ENCODE results near the gene CCDC92B.

The CCDC92B gene

DNA sequence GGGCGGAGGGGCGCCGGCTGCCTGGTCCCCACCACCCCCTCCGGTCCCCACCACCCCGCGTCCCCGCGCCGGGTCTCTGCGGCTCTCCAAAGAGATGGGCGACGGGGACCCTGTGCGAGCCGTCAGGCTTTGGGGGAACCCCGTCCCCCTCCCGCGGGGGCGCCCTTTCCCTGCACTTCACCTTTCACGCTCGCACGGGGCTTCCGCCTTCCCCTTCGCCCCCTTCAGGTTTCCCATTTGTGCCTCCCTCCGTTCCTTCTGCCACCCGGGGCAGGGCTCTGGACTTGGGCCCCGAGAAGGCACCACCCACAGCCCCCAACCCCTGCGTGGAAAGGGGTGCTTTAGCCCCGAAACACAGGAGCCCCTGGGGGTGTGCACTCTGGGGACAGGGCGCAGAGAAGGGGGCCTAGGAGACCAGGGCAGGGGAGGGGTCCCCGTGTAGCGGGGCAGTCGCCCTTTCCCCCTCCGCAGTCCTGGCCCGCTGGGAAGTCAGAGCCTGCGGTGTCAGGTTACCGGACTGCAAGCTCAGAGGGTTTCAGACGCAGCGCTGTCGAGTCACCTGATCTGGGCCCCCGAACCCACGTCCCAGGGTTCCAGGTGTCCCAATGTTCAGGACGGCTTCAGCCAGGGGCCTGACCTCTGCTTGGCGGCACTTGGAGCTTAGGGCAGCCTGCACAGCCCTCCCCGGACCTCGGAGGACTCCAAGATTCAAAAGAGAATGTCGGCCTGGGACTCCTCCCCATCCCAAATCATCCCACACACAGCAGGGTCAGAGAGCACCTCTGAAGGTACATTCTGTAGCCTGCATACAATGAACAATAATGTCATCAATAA, 6.7 kb upstream of the CCDC92B start:
- H3K36me3 ChIP-seq (ENCODE audit: control insufficient read depth in 4 of 4, insufficient read depth in 4 of 4, low read length in 3 of 4) = no peaks in the 10 kb centered on the region
- H3K9me3 ChIP-seq (ENCODE audit: control extremely low read depth in 1 of 5, control insufficient read depth in 4 of 5, insufficient read depth in 2 of 5, low read depth in 1 of 5, low read length in 4 of 5) = no peaks in the 10 kb centered on the region
- WGBS (ENCODE audit: insufficient coverage) = 3% methylated on average over 43 of the region's 46 CpGs
- peaks cover 0 to 64% (median 21%) of the 10 kb centered on the region in 5 experiments for H3K27me3 ChIP-seq (replicated peaks in 2 of 5; ENCODE audit: control insufficient read depth in 4 of 5, insufficient read depth in 5 of 5, low read length in 4 of 5)
- CTCF ChIA-PET = interaction anchor here (1.2 to 1.4 kb wide), 2 partner anchors 22 to 71 kb away, joined by 3 read pairs; no protein-coding TSS in a partner anchor
- DNase-seq = peak in 1 of 3 donors; percentile 24
- H3K27ac ChIP-seq (ENCODE audit: insufficient read depth in 1 of 2, low read depth in 1 of 2, low read length in 2 of 2, poor library complexity in 1 of 2, severe bottlenecking in 2 of 2) = no peak overlapping the region
- H3K4me3 ChIP-seq (ENCODE audit: control insufficient read depth in 1 of 7, extremely low read depth in 1 of 7, insufficient read depth in 4 of 7, low read depth in 2 of 7, low read length in 6 of 7) = peak overlapping the region in 2 of 7 experiments; percentile 14 to 58
- H3K4me1 ChIP-seq (ENCODE audit: control extremely low read depth in 1 of 4, control insufficient read depth in 4 of 4, insufficient read depth in 4 of 4, low read length in 3 of 4) = peaks cover 0 to 11% (median 7%) of the 10 kb centered on the region in 4 experiments
- POLR2A ChIA-PET = interaction anchor here (0.6 kb wide), 1 partner anchor 355 kb away, joined by 3 read pairs; the partner anchor contains the start of gene MNT

DNA sequence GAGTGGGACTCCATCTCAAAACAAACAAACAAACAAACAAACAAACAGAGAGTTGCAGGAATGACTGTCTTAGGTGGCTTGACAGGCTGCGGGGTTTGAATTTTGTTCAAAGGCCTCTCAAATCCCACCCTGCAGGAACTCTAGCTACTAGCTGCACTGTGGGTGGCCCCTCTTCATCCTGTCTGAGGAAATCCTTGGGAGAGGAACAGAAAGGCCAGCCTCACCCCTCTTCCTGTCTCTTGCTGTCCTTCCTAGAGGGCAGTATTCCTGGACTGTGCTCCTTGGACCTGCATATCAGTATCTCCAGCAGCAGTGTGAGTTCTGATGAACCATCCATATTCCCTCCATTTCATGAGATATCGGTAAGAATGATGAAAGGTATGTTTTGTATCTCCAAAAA, 2.0 kb upstream of the CCDC92B start:
- Histone ChIP-seq H3K4me3 (ENCODE audit: control insufficient read depth in 1 of 7, extremely low read depth in 1 of 7, insufficient read depth in 4 of 7, low read depth in 2 of 7, low read length in 6 of 7) (no peak overlapping the region), H3K36me3 (ENCODE audit: control insufficient read depth in 4 of 4, insufficient read depth in 4 of 4, low read length in 3 of 4) (no peaks in the 10 kb centered on the region), H3K27me3 (replicated peaks in 2 of 5; ENCODE audit: control insufficient read depth in 4 of 5, insufficient read depth in 5 of 5, low read length in 4 of 5) (peaks cover 0 to 73% (median 25%) of the 10 kb centered on the region in 5 experiments), H3K4me1 (ENCODE audit: control extremely low read depth in 1 of 4, control insufficient read depth in 4 of 4, insufficient read depth in 4 of 4, low read length in 3 of 4) (peaks cover 0 to 12% (median 7%) of the 10 kb centered on the region in 4 experiments), H3K9me3 (ENCODE audit: control extremely low read depth in 1 of 5, control insufficient read depth in 4 of 5, insufficient read depth in 2 of 5, low read depth in 1 of 5, low read length in 4 of 5) (peaks cover 0 to 3% (median 0%) of the 10 kb centered on the region in 5 experiments), H3K27ac (ENCODE audit: insufficient read depth in 1 of 2, low read depth in 1 of 2, low read length in 2 of 2, poor library complexity in 1 of 2, severe bottlenecking in 2 of 2) (no peak overlapping the region)
- ChIA-PET CTCF (interaction anchor here (0.5 kb wide), 1 partner anchor 23 kb away, joined by 3 read pairs; no protein-coding TSS in a partner anchor), POLR2A (no interaction called here)
- DNase-seq = no peak
- WGBS (ENCODE audit: insufficient coverage) = 100% methylated on average over 2 of the region's 2 CpGs

GRCh38 chr17:2750721-2751120, 1.3 kb upstream of the CCDC92B start:
- ChIA-PET CTCF (no interaction called here), POLR2A (no interaction called here)
- no peak for DNase-seq
- Histone ChIP-seq H3K9me3 (ENCODE audit: control extremely low read depth in 1 of 5, control insufficient read depth in 4 of 5, insufficient read depth in 2 of 5, low read depth in 1 of 5, low read length in 4 of 5) (peaks cover 0 to 3% (median 0%) of the 10 kb centered on the region in 5 experiments), H3K4me3 (ENCODE audit: control insufficient read depth in 1 of 7, extremely low read depth in 1 of 7, insufficient read depth in 4 of 7, low read depth in 2 of 7, low read length in 6 of 7) (no peak overlapping the region), H3K27me3 (replicated peaks in 2 of 5; ENCODE audit: control insufficient read depth in 4 of 5, insufficient read depth in 5 of 5, low read length in 4 of 5) (peaks cover 0 to 73% (median 21%) of the 10 kb centered on the region in 5 experiments), H3K36me3 (ENCODE audit: control insufficient read depth in 4 of 4, insufficient read depth in 4 of 4, low read length in 3 of 4) (no peaks in the 10 kb centered on the region), H3K4me1 (ENCODE audit: control extremely low read depth in 1 of 4, control insufficient read depth in 4 of 4, insufficient read depth in 4 of 4, low read length in 3 of 4) (peaks cover 0 to 6% (median 3%) of the 10 kb centered on the region in 4 experiments), H3K27ac (ENCODE audit: insufficient read depth in 1 of 2, low read depth in 1 of 2, low read length in 2 of 2, poor library complexity in 1 of 2, severe bottlenecking in 2 of 2) (no peak overlapping the region)
- 90% methylated on average over 2 of the region's 2 CpGs for WGBS (ENCODE audit: insufficient coverage)

DNA sequence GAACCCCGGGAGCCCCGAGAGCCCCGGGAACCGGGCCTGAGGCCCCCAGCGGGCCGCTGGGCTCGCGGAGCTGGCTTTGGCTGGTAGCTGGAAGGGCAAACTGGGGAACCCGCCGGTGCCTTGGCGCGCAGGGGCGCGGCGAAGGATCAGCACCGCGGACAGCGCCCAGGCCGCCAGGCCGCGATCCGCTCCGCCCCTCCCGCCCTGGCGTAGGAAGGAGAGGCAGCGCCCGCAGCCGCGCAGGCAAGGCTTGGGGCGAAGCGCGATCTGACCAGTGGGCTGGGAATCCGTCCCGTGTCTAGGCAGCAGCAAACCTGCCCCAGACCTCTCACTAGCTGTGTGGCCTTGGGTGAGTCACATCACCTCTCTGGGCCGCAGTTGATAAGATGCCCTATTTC, 331 bp upstream of the CCDC92B start:
- H3K4me3 ChIP-seq (ENCODE audit: control insufficient read depth in 1 of 7, extremely low read depth in 1 of 7, insufficient read depth in 4 of 7, low read depth in 2 of 7, low read length in 6 of 7) = peak overlapping the region in 1 of 7 experiments; percentile 38
- POLR2A ChIA-PET = no interaction called here
- CTCF ChIA-PET = interaction anchor here (0.8 kb wide), 1 partner anchor 43 kb away, joined by 3 read pairs; no protein-coding TSS in a partner anchor
- WGBS (ENCODE audit: insufficient coverage) = under 1% methylated on average over 32 of the region's 35 CpGs
- no peak overlapping the region for H3K27ac ChIP-seq (ENCODE audit: insufficient read depth in 1 of 2, low read depth in 1 of 2, low read length in 2 of 2, poor library complexity in 1 of 2, severe bottlenecking in 2 of 2)
- H3K4me1 ChIP-seq (ENCODE audit: control extremely low read depth in 1 of 4, control insufficient read depth in 4 of 4, insufficient read depth in 4 of 4, low read length in 3 of 4) = peaks cover 0 to 2% (median 0%) of the 10 kb centered on the region in 4 experiments
- H3K36me3 ChIP-seq (ENCODE audit: control insufficient read depth in 4 of 4, insufficient read depth in 4 of 4, low read length in 3 of 4) = no peaks in the 10 kb centered on the region
- peaks cover 0 to 73% (median 28%) of the 10 kb centered on the region in 5 experiments for H3K27me3 ChIP-seq (replicated peaks in 2 of 5; ENCODE audit: control insufficient read depth in 4 of 5, insufficient read depth in 5 of 5, low read length in 4 of 5)
- peaks cover 0 to 3% (median 0%) of the 10 kb centered on the region in 5 experiments for H3K9me3 ChIP-seq (ENCODE audit: control extremely low read depth in 1 of 5, control insufficient read depth in 4 of 5, insufficient read depth in 2 of 5, low read depth in 1 of 5, low read length in 4 of 5)
- peak; percentile 67 to 87 (median 85) for DNase-seq

GRCh38 chr17:2745317-2746037, 4.0 kb downstream of the CCDC92B start:
- no peaks in the 10 kb centered on the region for H3K36me3 ChIP-seq (ENCODE audit: control insufficient read depth in 4 of 4, insufficient read depth in 4 of 4, low read length in 3 of 4)
- H3K27me3 ChIP-seq (replicated peaks in 2 of 5; ENCODE audit: control insufficient read depth in 4 of 5, insufficient read depth in 5 of 5, low read length in 4 of 5) = peaks cover 2 to 69% (median 27%) of the 10 kb centered on the region in 5 experiments
- ChIA-PET POLR2A (no interaction called here), CTCF (no interaction called here)
- no peak for DNase-seq
- H3K9me3 ChIP-seq (ENCODE audit: control extremely low read depth in 1 of 5, control insufficient read depth in 4 of 5, insufficient read depth in 2 of 5, low read depth in 1 of 5, low read length in 4 of 5) = peaks cover 0 to 3% (median 0%) of the 10 kb centered on the region in 5 experiments
- no peak overlapping the region for H3K27ac ChIP-seq (ENCODE audit: insufficient read depth in 1 of 2, low read depth in 1 of 2, low read length in 2 of 2, poor library complexity in 1 of 2, severe bottlenecking in 2 of 2)
- H3K4me1 ChIP-seq (ENCODE audit: control extremely low read depth in 1 of 4, control insufficient read depth in 4 of 4, insufficient read depth in 4 of 4, low read length in 3 of 4) = peaks cover 0 to 2% (median 0%) of the 10 kb centered on the region in 4 experiments
- 70% methylated on average over 8 of the region's 11 CpGs for WGBS (ENCODE audit: insufficient coverage)
- no peak overlapping the region for H3K4me3 ChIP-seq (ENCODE audit: control insufficient read depth in 1 of 7, extremely low read depth in 1 of 7, insufficient read depth in 4 of 7, low read depth in 2 of 7, low read length in 6 of 7)

GRCh38 chr17:2737693-2738092, 11.8 kb downstream of the CCDC92B start:
- no peak overlapping the region for H3K4me3 ChIP-seq (ENCODE audit: control insufficient read depth in 1 of 7, extremely low read depth in 1 of 7, insufficient read depth in 4 of 7, low read depth in 2 of 7, low read length in 6 of 7)
- no peak overlapping the region for H3K27ac ChIP-seq (ENCODE audit: insufficient read depth in 1 of 2, low read depth in 1 of 2, low read length in 2 of 2, poor library complexity in 1 of 2, severe bottlenecking in 2 of 2)
- no peaks in the 10 kb centered on the region for H3K9me3 ChIP-seq (ENCODE audit: control extremely low read depth in 1 of 5, control insufficient read depth in 4 of 5, insufficient read depth in 2 of 5, low read depth in 1 of 5, low read length in 4 of 5)
- no peaks in the 10 kb centered on the region for H3K4me1 ChIP-seq (ENCODE audit: control extremely low read depth in 1 of 4, control insufficient read depth in 4 of 4, insufficient read depth in 4 of 4, low read length in 3 of 4)
- CTCF ChIA-PET = no interaction called here
- WGBS (ENCODE audit: insufficient coverage) = 93% methylated on average over 9 of the region's 15 CpGs
- no peaks in the 10 kb centered on the region for H3K36me3 ChIP-seq (ENCODE audit: control insufficient read depth in 4 of 4, insufficient read depth in 4 of 4, low read length in 3 of 4)
- POLR2A ChIA-PET = no interaction called here
- peaks cover 0 to 13% (median 3%) of the 10 kb centered on the region in 5 experiments for H3K27me3 ChIP-seq (replicated peaks in 2 of 5; ENCODE audit: control insufficient read depth in 4 of 5, insufficient read depth in 5 of 5, low read length in 4 of 5)
- DNase-seq = no peak
